HepG2 (cell line): ENCODE measurements around the gene TUBGCP6. TPM values are rescaled to one million over a fixed set of nuclear protein-coding genes. Genes with fewer than 3 reads are reported as not detected.

Experiments used
- ATAC-seq: fragments of 200-7000 bp; cut with Tn5 transposase; 3 replicates; pipeline ENCODE4 v1.9.1; 2020; ENCODE audit warnings: mild to moderate bottlenecking, moderate library complexity
- BruUV-seq: library from RNA; stranded (reverse); fragments of 400-500 nt; replicated peaks from 2 replicates; lab custom pipeline; 2021; lab: Mats Ljungman, UMichigan
- CTCF ChIA-PET: fragments of 300-600 bp; formaldehyde crosslinking; extraction: SDS; loops from one replicate; lab custom pipeline; 2021; ENCODE audit warnings: low total read pairs, inconsistent platforms, low intra/inter-chr PET ratio; lab: Yijun Ruan, JAX
- POLR2A ChIA-PET: fragments of 350-600 bp; sonication (Branson Sonifier 250); formaldehyde crosslinking; loops from one replicate; lab custom pipeline; 2020; ENCODE audit warnings: antibody characterized with exemption, inconsistent platforms; lab: Yijun Ruan, JAX
- DNase-seq: peaks from one replicate; pipeline ENCODE4 v3.0.0-alpha.2; 2015; ENCODE audit warnings: low spot score
- FAIRE-seq: peaks from 3 replicates; lab custom pipeline; 2011; peaks lifted over from hg19 to GRCh38; lab: Jason Lieb, UNC
- H2AFZ ChIP-seq: one replicate; pipeline ENCODE4 v1.6.1; 2011; ENCODE audit warnings: low read length, inconsistent platforms
- H3K27ac ChIP-seq: fragments of 300-600 bp; 3 replicates; pipeline ENCODE4 v1.8.0; 2011; ENCODE audit warnings: mixed run types, mild to moderate bottlenecking, mixed read lengths, low read length, inconsistent platforms; ENCODE audit not compliant: insufficient read depth; ENCODE audit errors: extremely low read length
- H3K27me3 ChIP-seq, 2 experiments: fragments of 200-600 bp in 1 of 2; 2 replicates in 1 of 2; 3 replicates in 1 of 2; pipeline versions ENCODE4 v1.6.0 to v1.8.0; 2011; ENCODE audit warnings: low read length in 2 of 2, mild to moderate bottlenecking in 2 of 2, moderate library complexity in 2 of 2, inconsistent platforms in 1 of 2; ENCODE audit not compliant: insufficient read depth in 2 of 2, control insufficient read depth in 1 of 2
- H3K36me3 ChIP-seq, 2 experiments: fragments of 200-600 bp in 1 of 2; replicated peaks in 1 of 2; 2 replicates in 1 of 2; 3 replicates in 1 of 2; pipeline versions ENCODE4 v1.5.1 to v1.8.0; 2011; ENCODE audit warnings: low read length in 2 of 2, inconsistent platforms in 1 of 2; ENCODE audit not compliant: insufficient read depth in 2 of 2, control insufficient read depth in 1 of 2
- H3K4me1 ChIP-seq: 2 replicates; pipeline ENCODE4 v1.5.1; 2012; ENCODE audit warnings: low read length, inconsistent platforms; ENCODE audit not compliant: insufficient read depth
- H3K4me2 ChIP-seq: 2 replicates; pipeline ENCODE4 v1.6.0; 2011; ENCODE audit warnings: low read depth, low read length, inconsistent platforms
- H3K4me3 ChIP-seq, 3 experiments: fragments of 200-600 bp in 1 of 3; sonication (generic), shearing (Covaris generic) in 1 of 3; replicated peaks in 1 of 3; 2 replicates each; pipeline ENCODE4 v1.5.1; 2011 to 2016; ENCODE audit warnings: low read length in 3 of 3, inconsistent platforms in 2 of 3, low read depth in 2 of 3, mild to moderate bottlenecking in 2 of 3, control low read depth in 1 of 3, mixed read lengths in 1 of 3; ENCODE audit not compliant: insufficient read depth in 1 of 3
- H3K79me2 ChIP-seq: one replicate; pipeline ENCODE4 v1.6.1; 2011; ENCODE audit warnings: low read length, inconsistent platforms; ENCODE audit not compliant: insufficient read depth
- H3K9ac ChIP-seq: 2 replicates; pipeline ENCODE4 v1.6.0; 2011; ENCODE audit warnings: mild to moderate bottlenecking, low read depth, low read length, inconsistent platforms; ENCODE audit not compliant: insufficient read depth
- H3K9me3 ChIP-seq: 2 replicates; pipeline ENCODE4 v1.5.1; 2012; ENCODE audit warnings: mild to moderate bottlenecking, low read length
- H4K20me1 ChIP-seq: 2 replicates; pipeline ENCODE4 v1.6.0; 2011; ENCODE audit warnings: inconsistent platforms, mild to moderate bottlenecking, low read length, moderate library complexity; ENCODE audit not compliant: insufficient read depth
- MIER3 ChIP-seq: IDR thresholded peaks from 2 replicates; pipeline ENCODE4 v1.6.1; 2016; ENCODE audit warnings: missing compliant biosample characterization, borderline replicate concordance
- SP140L ChIP-seq: sonication (generic); formaldehyde crosslinking; IDR thresholded peaks from 2 replicates; pipeline ENCODE4 v1.4.0; 2020; ENCODE audit warnings: missing genetic modification reagents, borderline replicate concordance
- ZNF101 ChIP-seq: sonication (generic); formaldehyde crosslinking; IDR thresholded peaks from 2 replicates; pipeline ENCODE4 v1.4.0; 2020; ENCODE audit warnings: mild to moderate bottlenecking, low read depth, missing genetic modification reagents, borderline replicate concordance
- ZNF530 ChIP-seq: sonication (generic); formaldehyde crosslinking; IDR thresholded peaks from 2 replicates; pipeline ENCODE4 v1.5.0; 2020; ENCODE audit warnings: low read depth, mild to moderate bottlenecking, missing genetic modification reagents
- WGBS: methylation state at CpG from one replicate; pipeline ENCODE4 v1.1.6; 2017; ENCODE audit warnings: low lambda C conversion rate; 5-methylcytosine and 5-hydroxymethylcytosine counted together
- in situ Hi-C: cut with HindIII; loops from 2 replicates; pipeline ENCODE4 v1.10.0; 2017; ENCODE audit warnings: low pct_unique_long_range_greater_than_20kb; ENCODE audit not compliant: extremely low pct_ligation_motif_present
- intact Hi-C: fragments of 100-400 bp; cut with micrococcal nuclease; formaldehyde crosslinking; loops from one replicate; pipeline ENCODE4 v1.10.0; 2022; ENCODE audit not compliant: unreplicated experiment
- polyA plus RNA-seq, 8 experiments: library from polyadenylated mRNA; depleted of rRNA in 3 of 8; stranded (reverse) in 7 of 8; unstranded in 1 of 8; fragments of >200 nt; fragmentation: Illumina TruSeq in 4 of 8; extraction: Trizol in 4 of 8; gene quantifications; 2 replicates each; pipeline versions ENCODE4 v1.2.1 to v1.2.3, GENCODE V29; 2011 to 2016; ENCODE audit warnings: low read depth in 4 of 8, missing spikeins in 1 of 8, mixed read lengths in 1 of 8; ENCODE audit not compliant: insufficient read depth in 1 of 8
- total RNA-seq, 5 experiments: library from RNA; depleted of rRNA; stranded (reverse); fragments of >200 nt; fragmentation: Illumina TruSeq; extraction: Trizol; gene quantifications; 2 replicates each; pipeline ENCODE4 v1.2.3, GENCODE V29; 2016; ENCODE audit warnings: low read depth in 1 of 5
- TF ChIP-seq, protein P1 (sequence below): sonication (generic); formaldehyde crosslinking; IDR thresholded peaks from 2 replicates; pipeline ENCODE4 v1.5.1; 2020; ENCODE audit warnings: missing genetic modification reagents, mild to moderate bottlenecking, borderline replicate concordance
- TF ChIP-seq, protein P2 (sequence below): sonication (generic); formaldehyde crosslinking; IDR thresholded peaks from 2 replicates; pipeline ENCODE4 v1.4.0; 2020; ENCODE audit warnings: missing genetic modification reagents, borderline replicate concordance
- TF ChIP-seq, protein P3 (sequence below): sonication (generic); formaldehyde crosslinking; IDR thresholded peaks from 2 replicates; pipeline ENCODE4 v1.4.0; 2020; ENCODE audit warnings: mild to moderate bottlenecking, low read depth, missing genetic modification reagents

TUBGCP6 gene
- total and polyA plus RNA-seq, 2 of the 13 experiments (the other 11 are each of a cell fraction or from before 2014, with no cell fraction given) = 14.6 to 15.7 TPM

DNA sequence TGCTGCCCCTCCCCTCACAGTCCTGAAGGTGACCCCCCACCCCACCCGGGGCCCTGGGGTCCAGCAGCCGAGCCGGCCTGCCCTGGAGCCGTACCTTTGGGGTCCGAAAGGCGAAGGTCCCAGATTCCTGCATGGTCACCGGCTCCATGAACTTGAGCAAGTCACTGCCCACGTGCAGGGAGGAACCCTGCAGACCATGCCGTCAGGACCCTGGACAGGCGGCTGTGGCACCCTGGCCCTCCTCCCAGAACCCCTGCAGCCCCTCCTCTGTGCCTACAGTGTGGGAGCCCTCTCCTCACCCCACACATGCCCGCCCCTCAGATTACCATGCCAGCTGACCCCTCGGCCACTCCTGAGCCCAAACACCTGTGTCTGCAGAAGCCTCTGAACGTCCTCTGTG is 39.7 kb upstream of the TUBGCP6 start:
- Histone ChIP-seq H3K27me3 (no peaks in the 10 kb centered on the region), H3K36me3 (peaks cover 35 to 51% of the 10 kb centered on the region in 2 experiments; a peak in 4 of 5 replicates), H3K4me3 (no peak overlapping the region), H3K79me2 (no peaks in the 10 kb centered on the region), H3K4me2 (no peak overlapping the region), H3K4me1 (no peaks in the 10 kb centered on the region), H3K9me3 (no peaks in the 10 kb centered on the region), H4K20me1 (peaks cover 4% of the 10 kb centered on the region; the same call in 1 of the 2 replicates), H2AFZ (no peak overlapping the region), H3K9ac (no peak overlapping the region), H3K27ac (no peak overlapping the region)
- no peak for TF ChIP-seq MIER3 (CRISPR knock-in tag)
- TF ChIP-seq, protein P1, sequence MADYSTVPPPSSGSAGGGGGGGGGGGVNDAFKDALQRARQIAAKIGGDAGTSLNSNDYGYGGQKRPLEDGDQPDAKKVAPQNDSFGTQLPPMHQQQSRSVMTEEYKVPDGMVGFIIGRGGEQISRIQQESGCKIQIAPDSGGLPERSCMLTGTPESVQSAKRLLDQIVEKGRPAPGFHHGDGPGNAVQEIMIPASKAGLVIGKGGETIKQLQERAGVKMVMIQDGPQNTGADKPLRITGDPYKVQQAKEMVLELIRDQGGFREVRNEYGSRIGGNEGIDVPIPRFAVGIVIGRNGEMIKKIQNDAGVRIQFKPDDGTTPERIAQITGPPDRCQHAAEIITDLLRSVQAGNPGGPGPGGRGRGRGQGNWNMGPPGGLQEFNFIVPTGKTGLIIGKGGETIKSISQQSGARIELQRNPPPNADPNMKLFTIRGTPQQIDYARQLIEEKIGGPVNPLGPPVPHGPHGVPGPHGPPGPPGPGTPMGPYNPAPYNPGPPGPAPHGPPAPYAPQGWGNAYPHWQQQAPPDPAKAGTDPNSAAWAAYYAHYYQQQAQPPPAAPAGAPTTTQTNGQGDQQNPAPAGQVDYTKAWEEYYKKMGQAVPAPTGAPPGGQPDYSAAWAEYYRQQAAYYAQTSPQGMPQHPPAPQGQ (CRISPR knock-in tag) = no peak
- TF ChIP-seq SP140L = no peak
- TF ChIP-seq ZNF530 = no peak
- TF ChIP-seq, protein P2, sequence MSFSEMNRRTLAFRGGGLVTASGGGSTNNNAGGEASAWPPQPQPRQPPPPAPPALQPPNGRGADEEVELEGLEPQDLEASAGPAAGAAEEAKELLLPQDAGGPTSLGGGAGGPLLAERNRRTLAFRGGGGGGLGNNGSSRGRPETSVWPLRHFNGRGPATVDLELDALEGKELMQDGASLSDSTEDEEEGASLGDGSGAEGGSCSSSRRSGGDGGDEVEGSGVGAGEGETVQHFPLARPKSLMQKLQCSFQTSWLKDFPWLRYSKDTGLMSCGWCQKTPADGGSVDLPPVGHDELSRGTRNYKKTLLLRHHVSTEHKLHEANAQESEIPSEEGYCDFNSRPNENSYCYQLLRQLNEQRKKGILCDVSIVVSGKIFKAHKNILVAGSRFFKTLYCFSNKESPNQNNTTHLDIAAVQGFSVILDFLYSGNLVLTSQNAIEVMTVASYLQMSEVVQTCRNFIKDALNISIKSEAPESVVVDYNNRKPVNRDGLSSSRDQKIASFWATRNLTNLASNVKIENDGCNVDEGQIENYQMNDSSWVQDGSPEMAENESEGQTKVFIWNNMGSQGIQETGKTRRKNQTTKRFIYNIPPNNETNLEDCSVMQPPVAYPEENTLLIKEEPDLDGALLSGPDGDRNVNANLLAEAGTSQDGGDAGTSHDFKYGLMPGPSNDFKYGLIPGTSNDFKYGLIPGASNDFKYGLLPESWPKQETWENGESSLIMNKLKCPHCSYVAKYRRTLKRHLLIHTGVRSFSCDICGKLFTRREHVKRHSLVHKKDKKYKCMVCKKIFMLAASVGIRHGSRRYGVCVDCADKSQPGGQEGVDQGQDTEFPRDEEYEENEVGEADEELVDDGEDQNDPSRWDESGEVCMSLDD (CRISPR knock-in tag) = no peak
- no peak for TF ChIP-seq ZNF101
- TF ChIP-seq, protein P3, sequence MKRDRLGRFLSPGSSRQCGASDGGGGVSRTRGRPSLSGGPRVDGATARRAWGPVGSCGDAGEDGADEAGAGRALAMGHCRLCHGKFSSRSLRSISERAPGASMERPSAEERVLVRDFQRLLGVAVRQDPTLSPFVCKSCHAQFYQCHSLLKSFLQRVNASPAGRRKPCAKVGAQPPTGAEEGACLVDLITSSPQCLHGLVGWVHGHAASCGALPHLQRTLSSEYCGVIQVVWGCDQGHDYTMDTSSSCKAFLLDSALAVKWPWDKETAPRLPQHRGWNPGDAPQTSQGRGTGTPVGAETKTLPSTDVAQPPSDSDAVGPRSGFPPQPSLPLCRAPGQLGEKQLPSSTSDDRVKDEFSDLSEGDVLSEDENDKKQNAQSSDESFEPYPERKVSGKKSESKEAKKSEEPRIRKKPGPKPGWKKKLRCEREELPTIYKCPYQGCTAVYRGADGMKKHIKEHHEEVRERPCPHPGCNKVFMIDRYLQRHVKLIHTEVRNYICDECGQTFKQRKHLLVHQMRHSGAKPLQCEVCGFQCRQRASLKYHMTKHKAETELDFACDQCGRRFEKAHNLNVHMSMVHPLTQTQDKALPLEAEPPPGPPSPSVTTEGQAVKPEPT (CRISPR knock-in tag) = no peak
- FAIRE-seq (no peak), DNase-seq (no peak), ATAC-seq (no peak)
- in situ Hi-C loops (no loop called here), intact Hi-C loops (no loop called here)
- no TSS peak for BruUV-seq
- WGBS = 93% methylated on average over 3 of the region's 13 CpGs
- POLR2A ChIA-PET = no interaction called here
- CTCF ChIA-PET = no interaction called here
